ENCODE data around the gene ANGEL1. TPM values are rescaled to one million over a fixed set of nuclear protein-coding genes. Genes with fewer than 3 reads are reported as not detected.

Gene ANGEL1
- total and polyA plus RNA-seq, 2 of the 13 experiments (the other 11 are each of a cell fraction or from before 2014, with no cell fraction given): 14.3 to 20.1 TPM

DNA sequence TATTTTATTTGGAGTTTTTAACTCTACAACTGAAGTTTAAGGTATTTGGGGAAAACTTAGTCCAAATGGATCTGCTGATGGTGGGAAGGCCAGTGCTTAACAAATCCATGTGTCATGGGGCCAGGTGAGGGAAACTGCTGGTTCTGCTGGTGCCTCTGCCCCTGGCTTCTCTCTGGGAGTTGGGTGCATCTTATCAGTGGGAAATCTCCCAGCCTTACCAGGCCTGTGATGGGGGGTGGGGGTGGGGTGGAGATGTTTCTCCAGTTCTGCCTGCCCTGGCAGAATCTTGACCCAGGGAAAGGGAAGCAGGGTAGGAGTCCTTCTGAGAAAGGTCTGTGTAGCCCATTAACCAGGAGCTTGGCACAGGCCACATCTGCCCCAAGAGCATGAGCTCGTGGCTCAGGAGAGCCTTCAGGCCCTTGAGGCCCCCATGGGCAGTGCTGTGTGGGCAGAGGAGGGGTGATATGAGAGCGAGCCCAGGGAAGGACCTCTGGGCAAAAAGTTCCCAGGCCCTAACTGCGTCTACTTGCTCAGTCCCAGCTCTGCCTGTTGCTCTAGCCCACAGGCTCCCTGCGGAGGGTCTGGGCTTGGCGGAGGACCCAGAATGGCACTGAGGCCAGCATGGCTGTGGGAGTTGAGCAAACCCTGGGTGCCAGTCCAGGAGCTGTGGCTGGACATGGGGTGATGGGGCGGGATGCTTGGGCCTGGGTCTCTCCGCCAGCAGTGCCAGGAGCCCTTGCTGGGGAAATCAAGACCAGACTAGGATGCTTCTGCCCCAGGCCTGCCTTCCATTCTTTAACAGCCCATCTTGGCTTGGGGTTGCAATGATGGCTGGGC lies 33.2 kb downstream of the ANGEL1 start:
- no peaks in the 10 kb centered on the region for H3K79me2 ChIP-seq (ENCODE audit: insufficient read depth, low read length)
- peaks cover 2% of the 10 kb centered on the region; the same call in 1 of the 2 replicates for H4K20me1 ChIP-seq (ENCODE audit: insufficient read depth, low read length)
- WGBS (ENCODE audit: low lambda C conversion rate): 90% methylated on average over 4 of the region's 7 CpGs
- in situ Hi-C loops (cut with HindIII; ENCODE audit: extremely low pct_ligation_motif_present, low pct_unique_long_range_greater_than_20kb) (loop anchor here (5.0 kb wide), 1 partner anchor 67 kb away; no protein-coding TSS in a partner anchor), intact Hi-C loops (cut with micrococcal nuclease; ENCODE audit: unreplicated experiment) (no loop called here)
- ChIA-PET POLR2A (no interaction called here), CTCF (ENCODE audit: low intra/inter-chr PET ratio, low total read pairs) (no interaction called here)
- H3K4me2 ChIP-seq (ENCODE audit: low read depth, low read length): no peak overlapping the region
- H3K4me1 ChIP-seq (ENCODE audit: insufficient read depth, low read length): peaks cover 9% of the 10 kb centered on the region
- no peaks in the 10 kb centered on the region for H3K9me3 ChIP-seq (ENCODE audit: low read length)
- DNase-seq (ENCODE audit: low spot score) (no peak), FAIRE-seq (no peak), ATAC-seq (no peak)
- no peak overlapping the region for H3K27ac ChIP-seq (ENCODE audit: extremely low read length, insufficient read depth, low read length)
- no peaks in the 10 kb centered on the region for H3K27me3 ChIP-seq (ENCODE audit: control insufficient read depth in 1 of 2, insufficient read depth in 2 of 2, low read length in 2 of 2)
- peaks cover 4 to 9% of the 10 kb centered on the region in 2 experiments; a peak in 3 of 5 replicates for H3K36me3 ChIP-seq (replicated peaks in 1 of 2; ENCODE audit: control insufficient read depth in 1 of 2, insufficient read depth in 2 of 2, low read length in 2 of 2)
- no peak overlapping the region for H2AFZ ChIP-seq (ENCODE audit: low read length)
- BruUV-seq (replicated peaks): no TSS peak
- no peak overlapping the region for H3K9ac ChIP-seq (ENCODE audit: insufficient read depth, low read depth, low read length)
- H3K4me3 ChIP-seq (replicated peaks in 1 of 3; ENCODE audit: insufficient read depth in 1 of 3, low read depth in 2 of 3, low read length in 3 of 3): no peak overlapping the region
- TF ChIP-seq ATM (IDR thresholded peaks at IDR 0.05; ENCODE audit: borderline replicate concordance): no peak
- no peak for TF ChIP-seq SNRNP70 (IDR thresholded peaks at IDR 0.05; ENCODE audit: low read depth, low read length)
- no peak for TF ChIP-seq SRSF1 (optimal IDR thresholded peaks at IDR 0.05; ENCODE audit: low read depth, low read length)
- TF ChIP-seq, protein P1, sequence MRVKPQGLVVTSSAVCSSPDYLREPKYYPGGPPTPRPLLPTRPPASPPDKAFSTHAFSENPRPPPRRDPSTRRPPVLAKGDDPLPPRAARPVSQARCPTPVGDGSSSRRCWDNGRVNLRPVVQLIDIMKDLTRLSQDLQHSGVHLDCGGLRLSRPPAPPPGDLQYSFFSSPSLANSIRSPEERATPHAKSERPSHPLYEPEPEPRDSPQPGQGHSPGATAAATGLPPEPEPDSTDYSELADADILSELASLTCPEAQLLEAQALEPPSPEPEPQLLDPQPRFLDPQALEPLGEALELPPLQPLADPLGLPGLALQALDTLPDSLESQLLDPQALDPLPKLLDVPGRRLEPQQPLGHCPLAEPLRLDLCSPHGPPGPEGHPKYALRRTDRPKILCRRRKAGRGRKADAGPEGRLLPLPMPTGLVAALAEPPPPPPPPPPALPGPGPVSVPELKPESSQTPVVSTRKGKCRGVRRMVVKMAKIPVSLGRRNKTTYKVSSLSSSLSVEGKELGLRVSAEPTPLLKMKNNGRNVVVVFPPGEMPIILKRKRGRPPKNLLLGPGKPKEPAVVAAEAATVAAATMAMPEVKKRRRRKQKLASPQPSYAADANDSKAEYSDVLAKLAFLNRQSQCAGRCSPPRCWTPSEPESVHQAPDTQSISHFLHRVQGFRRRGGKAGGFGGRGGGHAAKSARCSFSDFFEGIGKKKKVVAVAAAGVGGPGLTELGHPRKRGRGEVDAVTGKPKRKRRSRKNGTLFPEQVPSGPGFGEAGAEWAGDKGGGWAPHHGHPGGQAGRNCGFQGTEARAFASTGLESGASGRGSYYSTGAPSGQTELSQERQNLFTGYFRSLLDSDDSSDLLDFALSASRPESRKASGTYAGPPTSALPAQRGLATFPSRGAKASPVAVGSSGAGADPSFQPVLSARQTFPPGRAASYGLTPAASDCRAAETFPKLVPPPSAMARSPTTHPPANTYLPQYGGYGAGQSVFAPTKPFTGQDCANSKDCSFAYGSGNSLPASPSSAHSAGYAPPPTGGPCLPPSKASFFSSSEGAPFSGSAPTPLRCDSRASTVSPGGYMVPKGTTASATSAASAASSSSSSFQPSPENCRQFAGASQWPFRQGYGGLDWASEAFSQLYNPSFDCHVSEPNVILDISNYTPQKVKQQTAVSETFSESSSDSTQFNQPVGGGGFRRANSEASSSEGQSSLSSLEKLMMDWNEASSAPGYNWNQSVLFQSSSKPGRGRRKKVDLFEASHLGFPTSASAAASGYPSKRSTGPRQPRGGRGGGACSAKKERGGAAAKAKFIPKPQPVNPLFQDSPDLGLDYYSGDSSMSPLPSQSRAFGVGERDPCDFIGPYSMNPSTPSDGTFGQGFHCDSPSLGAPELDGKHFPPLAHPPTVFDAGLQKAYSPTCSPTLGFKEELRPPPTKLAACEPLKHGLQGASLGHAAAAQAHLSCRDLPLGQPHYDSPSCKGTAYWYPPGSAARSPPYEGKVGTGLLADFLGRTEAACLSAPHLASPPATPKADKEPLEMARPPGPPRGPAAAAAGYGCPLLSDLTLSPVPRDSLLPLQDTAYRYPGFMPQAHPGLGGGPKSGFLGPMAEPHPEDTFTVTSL (CRISPR knock-in tag; IDR thresholded peaks at IDR 0.05; ENCODE audit: borderline replicate concordance): no peak
- peak; percentile 28 for TF ChIP-seq AGO2 (optimal IDR thresholded peaks at IDR 0.05; ENCODE audit: low read depth, low read length)

Data from HepG2 (cell line).